GM19240 (cell line): ENCODE data around the gene CDC34.

ENCODE experiments used
- DNase-seq: peaks from one replicate; pipeline ENCODE4 v3.0.0; 2011; ENCODE audit warnings: low spot score; ENCODE audit not compliant: insufficient read length

Gene CDC34

GRCh38 chr19:541699-542098, 10.1 kb downstream of the CDC34 start:
- no peak for DNase-seq

- DNase-seq, result no peak
Observed at GRCh38 chr19:542173-542866, 10.8 kb downstream of the CDC34 start.

GRCh38 chr19:543910-544608, 12.5 kb downstream of the CDC34 start, which contains the start of gene GZMM:
GZMM (plus strand) TSS chr19:544053; CDS start chr19:544072, 19 bp downstream.
- no peak for DNase-seq

DNA sequence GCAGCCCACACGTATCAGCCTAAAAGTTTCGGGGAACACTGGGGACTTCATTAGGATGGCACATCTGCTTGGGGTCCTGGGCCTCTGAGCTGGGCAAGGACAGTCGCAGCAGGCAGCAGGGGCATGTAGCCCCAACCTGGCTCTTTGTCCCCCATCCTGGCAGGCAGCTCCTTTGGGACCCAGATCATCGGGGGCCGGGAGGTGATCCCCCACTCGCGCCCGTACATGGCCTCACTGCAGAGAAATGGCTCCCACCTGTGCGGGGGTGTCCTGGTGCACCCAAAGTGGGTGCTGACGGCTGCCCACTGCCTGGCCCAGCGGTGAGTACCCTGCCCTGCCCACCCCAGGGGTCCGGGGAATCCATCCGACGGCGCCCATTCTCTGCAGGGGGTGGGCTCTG, 15.6 kb downstream of the CDC34 start:
- DNase-seq, result no peak

GRCh38 chr19:547836-548720, 16.5 kb downstream of the CDC34 start:
- no peak for DNase-seq

GRCh38 chr19:548886-549830, 17.6 kb downstream of the CDC34 start:
- DNase-seq, result no peak

GRCh38 chr19:554817-555216, 23.3 kb downstream of the CDC34 start:
- DNase-seq, result no peak

GRCh38 chr19:555474-555808, 23.9 kb downstream of the CDC34 start:
- no peak for DNase-seq

GRCh38 chr19:556611-557382, 25.2 kb downstream of the CDC34 start:
- no peak for DNase-seq

- DNase-seq, result no peak
Observed at GRCh38 chr19:558770-559439, 27.3 kb downstream of the CDC34 start.

DNA sequence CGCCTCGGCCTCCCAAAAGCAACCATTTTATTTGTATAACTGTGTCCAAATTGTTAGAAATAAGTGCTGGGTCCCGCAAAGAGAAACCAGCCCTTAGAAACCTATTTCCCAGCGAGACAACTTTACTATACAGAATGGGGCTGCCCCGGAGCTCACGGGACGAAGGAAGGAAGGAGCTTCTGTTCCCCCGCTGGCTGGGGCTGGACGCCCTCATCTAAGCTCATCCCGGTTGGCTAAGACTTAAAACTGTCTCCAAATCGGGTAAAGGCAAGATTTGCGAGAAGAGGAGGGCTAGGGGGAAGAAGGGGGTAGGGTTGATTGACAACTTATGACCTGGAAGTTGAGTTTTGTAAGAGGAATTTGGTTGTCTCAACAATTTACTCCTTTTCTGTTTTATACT, 28.6 kb downstream of the CDC34 start:
- DNase-seq, result no peak

DNA sequence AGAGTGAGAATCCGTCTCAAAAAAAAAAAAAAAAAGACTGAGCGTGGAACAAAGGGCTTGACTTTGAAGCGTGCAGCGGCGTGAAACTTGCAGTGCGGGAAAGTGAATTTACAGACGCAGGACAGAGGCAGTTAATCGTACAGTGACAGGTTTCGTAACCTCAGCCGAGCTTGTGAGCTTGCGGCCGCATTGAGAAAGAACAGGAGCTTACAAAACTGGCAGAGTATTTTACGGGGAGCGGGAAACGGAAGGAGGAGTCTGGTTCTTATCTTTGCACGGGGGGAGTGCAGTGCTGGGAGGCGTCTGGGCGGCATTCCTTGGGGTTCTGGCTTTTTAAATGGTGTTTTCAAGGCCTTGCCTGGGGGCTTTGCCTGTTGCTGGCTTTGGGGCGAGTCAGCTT, 34.8 kb downstream of the CDC34 start:
- no peak for DNase-seq

DNA sequence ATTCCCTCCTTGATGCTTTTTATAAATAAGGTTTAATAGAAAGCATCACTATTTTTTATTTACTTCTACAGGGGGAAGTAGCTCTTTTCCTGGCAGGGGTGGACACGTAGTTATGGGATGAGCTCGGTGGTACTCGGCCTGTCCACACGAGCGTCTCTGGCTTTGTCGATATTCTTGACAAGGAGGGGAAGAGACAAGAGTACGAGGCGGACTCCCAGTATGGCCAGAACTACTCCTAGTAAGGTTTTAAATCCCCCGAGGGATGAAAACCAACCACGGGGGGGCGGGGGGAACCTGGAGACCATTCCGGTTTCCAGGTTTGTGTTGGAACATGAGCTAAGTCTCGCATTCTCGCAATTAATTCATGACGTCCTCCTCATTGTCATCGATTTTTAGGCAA, 35.3 kb downstream of the CDC34 start:
- DNase-seq, result no peak

DNA sequence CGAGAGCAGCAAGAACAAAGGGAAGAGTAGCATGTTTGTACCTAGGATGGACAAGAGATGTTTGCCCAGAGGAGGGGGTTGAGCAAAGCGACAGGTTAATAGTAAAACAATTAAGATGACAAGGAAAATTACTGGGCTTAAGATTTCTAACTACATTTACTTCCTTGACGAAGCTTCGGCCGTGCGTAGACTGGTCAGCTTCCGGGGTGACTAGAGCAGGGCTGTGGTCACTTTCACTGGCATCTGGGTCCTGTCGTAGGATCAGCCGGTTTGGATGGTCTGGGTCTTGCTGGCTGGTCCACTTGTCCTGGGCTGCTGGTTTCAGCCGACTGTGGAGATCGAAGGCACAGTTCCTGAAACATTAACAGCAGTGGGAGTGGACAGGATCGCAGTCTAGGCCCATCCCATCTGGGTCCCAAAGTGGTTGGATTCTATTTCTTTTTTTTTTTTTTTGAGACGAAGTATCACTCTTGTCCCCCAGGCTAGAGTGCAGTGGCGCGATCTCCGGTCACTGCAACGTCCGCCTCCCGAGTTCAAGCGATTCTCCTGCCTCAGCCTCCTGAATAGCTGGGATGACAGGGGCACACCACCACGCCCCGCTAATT, 35.8 kb downstream of the CDC34 start:
- no peak for DNase-seq

GRCh38 chr19:570251-570686, 38.7 kb downstream of the CDC34 start:
- no peak for DNase-seq

- no peak for DNase-seq
Observed at GRCh38 chr19:570937-571565, 39.5 kb downstream of the CDC34 start.

GRCh38 chr19:571566-571974, 40.0 kb downstream of the CDC34 start:
- no peak for DNase-seq

- peak; percentile 99 for DNase-seq
Observed at GRCh38 chr19:572140-572742, 40.7 kb downstream of the CDC34 start, which contains the start of gene BSG. BSG (plus strand) TSS chr19:572596; CDS start chr19:572635, 39 bp downstream.
